ENCODE results near the gene ADRA2A. TPM values are rescaled to one million over a fixed set of nuclear protein-coding genes. Genes with fewer than 3 reads are reported as not detected.

The ADRA2A gene
- total RNA-seq, 1 donor from 2014 or later, result not detected

DNA sequence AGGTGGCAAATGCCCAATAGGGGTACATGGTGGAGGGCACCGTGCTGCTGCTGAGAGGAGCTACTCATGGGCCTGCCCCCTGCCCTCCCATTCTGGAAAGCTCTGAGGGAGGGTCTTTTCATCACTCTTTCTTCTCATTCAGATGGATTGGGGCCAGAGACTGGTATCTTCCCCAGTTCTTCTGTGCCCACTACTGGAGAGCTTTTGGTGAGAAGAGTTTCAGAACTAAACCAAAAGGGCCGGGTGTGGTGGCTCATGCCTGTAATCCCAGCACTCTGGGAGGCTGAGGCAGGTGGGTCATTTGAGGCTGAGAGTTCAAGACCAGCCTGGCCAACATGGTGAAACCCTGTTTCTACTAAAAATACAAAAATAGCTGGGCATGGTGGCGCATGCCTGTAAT is 12.5 kb downstream of the ADRA2A start:
- Mint-ChIP-seq H3K4me3 (no peak overlapping the region), H3K27ac (no peak overlapping the region), H3K4me1 (no peaks in the 10 kb centered on the region), H3K27me3 (peaks cover 13% of the 10 kb centered on the region), H3K9me3 (peaks cover 2% of the 10 kb centered on the region), H3K36me3 (ENCODE audit: low read depth) (no peaks in the 10 kb centered on the region)
- TF ChIP-seq, protein P1, sequence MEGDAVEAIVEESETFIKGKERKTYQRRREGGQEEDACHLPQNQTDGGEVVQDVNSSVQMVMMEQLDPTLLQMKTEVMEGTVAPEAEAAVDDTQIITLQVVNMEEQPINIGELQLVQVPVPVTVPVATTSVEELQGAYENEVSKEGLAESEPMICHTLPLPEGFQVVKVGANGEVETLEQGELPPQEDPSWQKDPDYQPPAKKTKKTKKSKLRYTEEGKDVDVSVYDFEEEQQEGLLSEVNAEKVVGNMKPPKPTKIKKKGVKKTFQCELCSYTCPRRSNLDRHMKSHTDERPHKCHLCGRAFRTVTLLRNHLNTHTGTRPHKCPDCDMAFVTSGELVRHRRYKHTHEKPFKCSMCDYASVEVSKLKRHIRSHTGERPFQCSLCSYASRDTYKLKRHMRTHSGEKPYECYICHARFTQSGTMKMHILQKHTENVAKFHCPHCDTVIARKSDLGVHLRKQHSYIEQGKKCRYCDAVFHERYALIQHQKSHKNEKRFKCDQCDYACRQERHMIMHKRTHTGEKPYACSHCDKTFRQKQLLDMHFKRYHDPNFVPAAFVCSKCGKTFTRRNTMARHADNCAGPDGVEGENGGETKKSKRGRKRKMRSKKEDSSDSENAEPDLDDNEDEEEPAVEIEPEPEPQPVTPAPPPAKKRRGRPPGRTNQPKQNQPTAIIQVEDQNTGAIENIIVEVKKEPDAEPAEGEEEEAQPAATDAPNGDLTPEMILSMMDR (IDR thresholded peaks at IDR 0.05), result no peak
- no peak for ATAC-seq (ENCODE audit: low read depth)
- ChIA-PET CTCF (no interaction called here), POLR2A (no interaction called here)
- intact Hi-C loops (cut with micrococcal nuclease), result no loop called here
- DNase-seq, result no peak

DNA sequence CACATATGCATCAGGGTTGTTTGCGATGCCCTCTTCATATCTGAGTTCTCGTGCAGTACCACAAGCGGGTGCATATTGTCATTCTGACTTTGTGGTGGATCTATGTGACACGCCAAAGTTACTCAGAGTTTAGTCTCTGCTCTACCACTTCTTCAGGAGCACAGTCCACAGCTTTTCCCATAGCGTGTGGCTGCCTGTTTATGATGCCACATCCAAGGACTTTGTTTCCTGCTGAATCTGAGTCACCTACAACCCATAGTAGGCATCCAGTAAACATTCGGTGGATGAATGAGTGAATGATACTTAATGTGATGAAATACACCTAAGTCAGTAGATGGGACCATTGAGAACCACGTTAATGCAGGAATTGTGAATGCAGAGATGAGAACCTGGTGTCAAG is 15.0 kb downstream of the ADRA2A start:
- H3K4me1 Mint-ChIP-seq, result no peaks in the 10 kb centered on the region
- intact Hi-C loops (cut with micrococcal nuclease), result no loop called here
- H3K9me3 Mint-ChIP-seq, result no peaks in the 10 kb centered on the region
- ChIA-PET CTCF (no interaction called here), POLR2A (no interaction called here)
- ATAC-seq (ENCODE audit: low read depth) (no peak), DNase-seq (no peak)
- TF ChIP-seq, protein P1 (IDR thresholded peaks at IDR 0.05), result no peak
- H3K36me3 Mint-ChIP-seq (ENCODE audit: low read depth), result no peaks in the 10 kb centered on the region
- H3K27ac Mint-ChIP-seq, result no peak overlapping the region
- peaks cover 25% of the 10 kb centered on the region for H3K27me3 Mint-ChIP-seq
- no peak overlapping the region for H3K4me3 Mint-ChIP-seq

DNA sequence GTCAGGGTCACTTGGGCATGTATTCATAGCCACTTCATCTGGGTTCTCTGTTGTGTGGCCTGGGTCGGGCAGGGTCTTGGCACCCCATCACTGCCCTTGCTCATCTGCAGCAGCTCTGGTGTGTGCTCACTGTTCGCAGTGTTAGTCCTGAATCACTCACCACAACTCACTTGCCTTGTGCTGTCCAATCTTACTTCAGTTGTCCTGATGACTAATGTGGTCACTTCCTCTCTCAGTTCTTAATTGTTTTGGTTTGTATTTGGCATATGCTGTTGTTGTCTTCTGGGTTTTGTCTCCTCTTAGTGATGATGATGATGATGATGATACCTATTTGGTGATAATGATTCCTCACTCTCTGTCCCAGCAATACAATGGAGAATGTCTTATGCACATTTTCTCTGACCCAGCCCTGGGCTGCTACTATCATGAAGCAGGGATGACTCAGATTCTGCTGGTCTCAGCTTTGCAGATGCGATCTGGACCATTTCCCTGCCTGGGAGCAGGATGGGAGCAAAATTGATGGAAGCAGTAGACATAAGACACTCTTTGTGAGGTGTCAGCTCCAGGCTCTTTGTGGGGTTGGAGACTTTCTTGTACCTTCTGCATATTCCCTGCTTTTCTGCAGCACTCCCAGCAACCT is 17.0 kb downstream of the ADRA2A start:
- POLR2A ChIA-PET, result no interaction called here
- H3K4me1 Mint-ChIP-seq, result no peaks in the 10 kb centered on the region
- intact Hi-C loops (cut with micrococcal nuclease), result no loop called here
- TF ChIP-seq, protein P1 (IDR thresholded peaks at IDR 0.05), result no peak
- peaks cover 25% of the 10 kb centered on the region for H3K27me3 Mint-ChIP-seq
- CTCF ChIA-PET, result no interaction called here
- no peaks in the 10 kb centered on the region for H3K9me3 Mint-ChIP-seq
- no peak overlapping the region for H3K27ac Mint-ChIP-seq
- H3K4me3 Mint-ChIP-seq, result no peak overlapping the region
- no peak for ATAC-seq (ENCODE audit: low read depth)
- H3K36me3 Mint-ChIP-seq (ENCODE audit: low read depth), result no peaks in the 10 kb centered on the region
- DNase-seq, result no peak

DNA sequence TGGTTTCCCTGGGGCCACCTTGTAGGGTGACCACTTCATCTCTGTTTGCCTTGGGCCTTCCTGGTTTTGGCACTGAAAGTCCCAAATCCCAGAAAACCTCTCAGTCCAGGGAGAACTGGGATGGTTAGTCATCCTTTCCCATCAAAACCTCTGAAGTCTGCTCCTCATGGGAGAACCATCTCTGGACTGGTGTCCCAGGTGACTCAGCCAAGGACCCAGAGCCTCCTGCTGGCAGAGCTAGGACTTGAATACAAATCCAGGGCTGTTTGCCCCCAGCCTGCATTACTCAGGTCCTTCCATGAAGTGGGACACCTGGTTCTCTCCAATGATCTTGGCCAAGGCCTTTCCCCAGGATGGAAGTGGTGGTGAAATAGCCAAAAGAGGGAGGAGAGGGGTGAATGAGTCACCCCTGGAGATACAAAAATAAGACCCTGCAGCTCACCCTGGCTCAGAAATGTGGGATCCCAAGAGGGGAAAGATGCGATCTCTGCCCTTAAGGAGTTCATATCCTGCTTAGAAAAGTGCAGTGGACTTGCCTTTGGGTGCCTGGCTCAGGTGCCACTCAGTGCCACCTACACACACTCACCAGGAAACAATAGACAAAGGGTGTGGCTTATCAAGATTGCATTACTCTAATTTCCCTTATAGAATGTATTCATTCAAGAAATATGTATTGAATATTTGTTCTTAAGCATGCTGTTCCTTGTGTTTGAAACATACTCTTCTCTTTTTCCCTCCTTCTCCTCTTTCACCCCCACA is 22.0 kb downstream of the ADRA2A start:
- H3K4me1 Mint-ChIP-seq, result no peaks in the 10 kb centered on the region
- ChIA-PET CTCF (no interaction called here), POLR2A (no interaction called here)
- peaks cover 14% of the 10 kb centered on the region for H3K27me3 Mint-ChIP-seq
- TF ChIP-seq, protein P1 (IDR thresholded peaks at IDR 0.05), result no peak
- ATAC-seq (ENCODE audit: low read depth) (no peak), DNase-seq (no peak)
- H3K27ac Mint-ChIP-seq, result no peak overlapping the region
- no peaks in the 10 kb centered on the region for H3K9me3 Mint-ChIP-seq
- no peak overlapping the region for H3K4me3 Mint-ChIP-seq
- no peaks in the 10 kb centered on the region for H3K36me3 Mint-ChIP-seq (ENCODE audit: low read depth)
- intact Hi-C loops (cut with micrococcal nuclease), result loop anchor here (1.0 kb wide), 2 partner anchors 353 to 489 kb away; no protein-coding TSS in a partner anchor

DNA sequence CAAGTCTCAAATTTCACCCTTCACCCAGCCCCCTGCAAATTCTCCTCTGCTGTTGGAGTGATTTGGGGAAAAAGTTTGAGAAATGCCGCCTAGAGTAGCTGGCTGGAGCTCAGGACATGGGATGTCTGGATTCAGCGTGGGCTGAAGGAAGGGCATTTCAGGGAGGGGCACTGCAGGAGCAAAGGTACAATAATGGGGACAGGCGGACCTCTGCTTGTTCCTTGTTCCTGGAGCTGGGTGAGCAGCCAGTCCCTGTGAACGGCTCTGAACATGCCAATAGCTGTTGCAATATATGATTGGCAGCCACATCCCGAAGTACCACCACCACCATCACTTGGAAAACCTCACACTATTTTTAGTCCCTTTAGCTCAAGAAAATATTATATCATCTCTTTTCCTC is 23.4 kb downstream of the ADRA2A start:
- Mint-ChIP-seq H3K9me3 (no peaks in the 10 kb centered on the region), H3K27me3 (peaks cover 9% of the 10 kb centered on the region), H3K4me3 (no peak overlapping the region), H3K4me1 (no peaks in the 10 kb centered on the region), H3K36me3 (ENCODE audit: low read depth) (no peaks in the 10 kb centered on the region), H3K27ac (no peak overlapping the region)
- TF ChIP-seq, protein P1 (IDR thresholded peaks at IDR 0.05), result no peak
- POLR2A ChIA-PET, result no interaction called here
- DNase-seq (no peak), ATAC-seq (ENCODE audit: low read depth) (no peak)
- CTCF ChIA-PET, result no interaction called here
- intact Hi-C loops (cut with micrococcal nuclease), result no loop called here

All from activated B cell treated with CpG ODN at 0.5 μM for 24 hours (primary cell).